Psoas muscle (tissue), 8 donors: Measurements from ENCODE around the gene RNU6-7. TPM values are rescaled to one million over a fixed set of nuclear protein-coding genes. Genes with fewer than 3 reads are reported as not detected.

Experiments used
- ATAC-seq, 4 donors: fragments of 200-7000 bp; cut with Tn5 transposase; one replicate each; pipeline ENCODE4 v1.9.1; 2020; ENCODE audit warnings: moderate library complexity in 3 of 4, mild to moderate bottlenecking in 2 of 4
- DNase-seq, 2 donors: peaks; one replicate each; pipeline ENCODE4 v3.0.0-alpha.2; 2020
- H3K27ac ChIP-seq: fragments of 200-600 bp; one replicate; pipeline ENCODE4 v1.8.0; 2022
- H3K27me3 ChIP-seq, 3 donors: fragments of 200-600 bp in 1 of 3; one replicate each; pipeline versions ENCODE4 v1.6.1 to v1.8.0; 2013 to 2022; ENCODE audit warnings: low read length in 2 of 3, mild to moderate bottlenecking in 2 of 3, moderate library complexity in 1 of 3; ENCODE audit not compliant: insufficient read depth in 3 of 3
- H3K36me3 ChIP-seq, 2 donors: fragments of 200-600 bp in 1 of 2; one replicate each; pipeline versions ENCODE4 v1.6.1 to v1.8.0; 2013 to 2022; ENCODE audit warnings: low read depth in 1 of 2, mild to moderate bottlenecking in 1 of 2, moderate library complexity in 1 of 2; ENCODE audit not compliant: insufficient read depth in 1 of 2
- H3K4me1 ChIP-seq: fragments of 200-600 bp; one replicate; pipeline ENCODE4 v1.8.0; 2022
- H3K4me3 ChIP-seq: fragments of 200-600 bp; one replicate; pipeline ENCODE4 v1.8.0; 2022; ENCODE audit warnings: mild to moderate bottlenecking
- H3K9me3 ChIP-seq: fragments of 200-600 bp; one replicate; pipeline ENCODE4 v1.8.0; 2022
- CTCF ChIP-seq: fragments of 200-600 bp; IDR thresholded peaks from one replicate; pipeline ENCODE4 v1.8.0; 2022; ENCODE audit warnings: antibody characterized with exemption
- WGBS, 3 donors: extraction: QIAGEN DNeasy Blood & Tissue Kit; methylation state at CpG; one replicate each; pipeline versions ENCODE4 v1.1.6 to v1.1.7; 2013; 5-methylcytosine and 5-hydroxymethylcytosine counted together
- intact Hi-C, 2 donors: fragments of 100-400 bp; cut with DNase I; formaldehyde crosslinking; loops; one replicate each; pipeline versions ENCODE4 v1.11.0 to v1.14.2; 2022
- polyA plus RNA-seq, 3 donors: library from polyadenylated mRNA; stranded (reverse); fragments of 200-250 nt; gene quantifications; one replicate each; pipeline ENCODE4 v1.2.3, GENCODE V29; 2013
- total RNA-seq, 4 donors: library from RNA; stranded (reverse); fragmentation: NEBNext Ultra II Directional in 2 of 4; extraction: Animal tissue kit (Norgen Biotek cat#: 25700) in 2 of 4; gene quantifications; one replicate each; pipeline versions ENCODE4 v1.2.1 to v1.2.4, GENCODE V29; 2021 to 2023
- donor health status: healthy with polysubstance abuse.
- donor health status: DM: no; HTN: no; CAD: no; lungs with moderate emphysema.
- donor health status: Bipolar disorder and iron deficiency.
- donor health status: healthy.
- donor health status: DM: yes; HTN: yes; CAD: no.
- donor health status: DM: no; HTN: no; CAD: no.
- donor health status: DM: no; HTN: no; CAD: no.
- donor health status: DM: yes; HTN: yes; CAD: no.

The RNU6-7 gene
- total and polyA plus RNA-seq, 7 donors = not detected

- 44 to 71% (median 50%) methylated on average over 1 of the region's 1 CpG for WGBS, 3 donors
- no peaks in the 10 kb centered on the region for H3K36me3 ChIP-seq
- H3K4me1 ChIP-seq = peaks cover 5% of the 10 kb centered on the region
- no peak overlapping the region for H3K4me3 ChIP-seq
- H3K9me3 ChIP-seq = no peaks in the 10 kb centered on the region
- peaks cover 0 to 3% (median 0%) of the 10 kb centered on the region in 3 donors for H3K27me3 ChIP-seq
- no peak overlapping the region for H3K27ac ChIP-seq
- DNase-seq (no peak), ATAC-seq (no peak)
- intact Hi-C loops = no loop called here
- no peak for TF ChIP-seq CTCF
Measured at GRCh38 chr14:32197919-32198318, 3.9 kb upstream of the RNU6-7 start.

- DNase-seq (no peak), ATAC-seq (no peak)
- TF ChIP-seq CTCF = no peak
- Histone ChIP-seq H3K9me3 (no peaks in the 10 kb centered on the region), H3K4me3 (peak overlapping the region; percentile 84), H3K36me3 (no peaks in the 10 kb centered on the region), H3K4me1 (peaks cover 5% of the 10 kb centered on the region), H3K27ac (peak overlapping the region; percentile 89), H3K27me3 (no peaks in the 10 kb centered on the region)
- WGBS, 3 donors = 9 to 10% (median 9%) methylated on average over 14 of the region's 14 CpGs
- intact Hi-C loops = loop anchor here in 1 of 2 donors (5.0 kb wide), 2 partner anchors 52 to 272 kb away; no protein-coding TSS in a partner anchor
Measured at GRCh38 chr14:32200368-32201192, 1.3 kb upstream of the RNU6-7 start.

- H3K9me3 ChIP-seq = no peaks in the 10 kb centered on the region
- peaks cover 5% of the 10 kb centered on the region for H3K4me1 ChIP-seq
- H3K36me3 ChIP-seq = no peaks in the 10 kb centered on the region
- H3K4me3 ChIP-seq = peak overlapping the region; percentile 84
- H3K27ac ChIP-seq = peak overlapping the region; percentile 89
- intact Hi-C loops = loop anchor here in 1 of 2 donors (5.0 kb wide), 2 partner anchors 51 to 271 kb away; no protein-coding TSS in a partner anchor
- WGBS, 3 donors = 0% methylated on average over 46 of the region's 46 CpGs
- ATAC-seq (peak; percentile 78 to 80 (median 79)), DNase-seq (peak; percentile 83 to 90)
- H3K27me3 ChIP-seq = no peaks in the 10 kb centered on the region
- TF ChIP-seq CTCF = no peak
Measured at GRCh38 chr14:32201193-32201815, 541 bp upstream of the RNU6-7 start.

- no peak for TF ChIP-seq CTCF
- DNase-seq = no peak
- no peaks in the 10 kb centered on the region for H3K9me3 ChIP-seq
- H3K4me1 ChIP-seq = peaks cover 5% of the 10 kb centered on the region
- H3K36me3 ChIP-seq = no peaks in the 10 kb centered on the region
- H3K27me3 ChIP-seq = no peaks in the 10 kb centered on the region
- WGBS, 3 donors = 2 to 3% (median 3%) methylated on average over 8 of the region's 8 CpGs
- intact Hi-C loops = loop anchor here (2.0 to 5.0 kb wide), 3 partner anchors 50 to 270 kb away; partner anchors contain the start of gene ARHGAP5 (in 1 of the 2)
- H3K27ac ChIP-seq = peak overlapping the region; percentile 89
- H3K4me3 ChIP-seq = peak overlapping the region; percentile 84
- ATAC-seq = peak in 1 of 4 donors; percentile 17
Measured at GRCh38 chr14:32202491-32202997, 699 bp downstream of the RNU6-7 start.
